Stimulated activated CD4-positive, alpha-beta T cell treated with anti-CD3 and anti-CD28 coated beads, TNF-alpha, amount 100 ng/mL, for 48 hours (primary cell): ENCODE results near the gene SLC25A43.
"Not testable (repeated sequence)": the region's sequence is repeated elsewhere in the genome, so short reads cannot be mapped to it uniquely, and the experiment has no call there.

Experiments
- DNase-seq, 3 donors: peaks; one replicate each; pipeline ENCODE4 v3.0.0-alpha.2; 2020; ENCODE audit warnings: low read depth in 3 of 3

The SLC25A43 gene

GRCh38 chrX:119407681-119408080 is 8.5 kb downstream of the SLC25A43 start:
- DNase-seq: no peak

- no peak for DNase-seq
Observed at GRCh38 chrX:119410027-119410819, 11.1 kb downstream of the SLC25A43 start.

- no peak for DNase-seq
Observed at GRCh38 chrX:119410854-119411253, 11.7 kb downstream of the SLC25A43 start.

- DNase-seq: no peak
Observed at GRCh38 chrX:119411959-119412358, 12.8 kb downstream of the SLC25A43 start.

GRCh38 chrX:119417376-119417775 is 18.2 kb downstream of the SLC25A43 start:
- no peak for DNase-seq

- no peak for DNase-seq
Observed at GRCh38 chrX:119417842-119418241, 18.7 kb downstream of the SLC25A43 start.

- DNase-seq: no peak
Observed at GRCh38 chrX:119419146-119419545, 20.0 kb downstream of the SLC25A43 start.

- DNase-seq: no peak
Observed at GRCh38 chrX:119419898-119420297, 20.8 kb downstream of the SLC25A43 start.

GRCh38 chrX:119421016-119421705 is 22.0 kb downstream of the SLC25A43 start:
- DNase-seq: no peak

- no peak for DNase-seq
Observed at GRCh38 chrX:119423631-119424030, 24.5 kb downstream of the SLC25A43 start.

GRCh38 chrX:119424999-119425398 is 25.9 kb downstream of the SLC25A43 start:
- no peak for DNase-seq

- no peak for DNase-seq
Observed at GRCh38 chrX:119427024-119427794, 28.1 kb downstream of the SLC25A43 start.

- DNase-seq: no peak
Observed at GRCh38 chrX:119427795-119428185, 28.7 kb downstream of the SLC25A43 start.

- DNase-seq: no peak
Observed at GRCh38 chrX:119429471-119429870, 30.3 kb downstream of the SLC25A43 start.

- DNase-seq: not testable (repeated sequence)
Observed at GRCh38 chrX:119441295-119441694, 42.2 kb downstream of the SLC25A43 start.

- no peak for DNase-seq
Observed at GRCh38 chrX:119442286-119442685, 43.1 kb downstream of the SLC25A43 start.

GRCh38 chrX:119453202-119453601 is 54.1 kb downstream of the SLC25A43 start:
- DNase-seq: no peak

GRCh38 chrX:119455264-119455663 is 56.1 kb downstream of the SLC25A43 start:
- no peak for DNase-seq

- DNase-seq: no peak
Observed at GRCh38 chrX:119459181-119459580, 60.0 kb downstream of the SLC25A43 start.

GRCh38 chrX:119465555-119465954 is 66.4 kb downstream of the SLC25A43 start:
- no peak for DNase-seq

- no peak for DNase-seq
Observed at GRCh38 chrX:119466970-119467369, 67.8 kb downstream of the SLC25A43 start.

GRCh38 chrX:119467433-119467832 is 68.3 kb downstream of the SLC25A43 start:
- no peak for DNase-seq
